Endothelial cell of umbilical vein (primary cell): Measurements from ENCODE around the gene CD82. TPM values are rescaled to one million over a fixed set of nuclear protein-coding genes. Genes with fewer than 3 reads are reported as not detected.

Source experiments
- Bru-seq: library from RNA; stranded (reverse); fragments of 400-500 nt; gene quantifications from one replicate; lab custom pipeline; 2021; lab: Mats Ljungman, UMichigan
- BruChase-seq, 2 experiments: library from RNA; stranded (reverse); fragments of 400-500 nt; gene quantifications; one replicate each; lab custom pipeline; 2021; lab: Mats Ljungman, UMichigan
- BruUV-seq: library from RNA; stranded (reverse); fragments of 400-500 nt; replicated peaks from 2 replicates; lab custom pipeline; 2021; lab: Mats Ljungman, UMichigan
- CTCF ChIA-PET: fragments of 300-600, 350-600 bp; sonication (Branson Sonifier 250); formaldehyde crosslinking; loops from one replicate; lab custom pipeline; 2021; ENCODE audit warnings: antibody characterized with exemption, inconsistent platforms; lab: Charles Lee
- POLR2A ChIA-PET: fragments of 300-600, 350-600 bp; sonication (Branson Sonifier 250); formaldehyde crosslinking; loops from one replicate; lab custom pipeline; 2021; ENCODE audit warnings: antibody characterized with exemption, inconsistent platforms; lab: Charles Lee
- DNase-seq: peaks from one replicate; pipeline ENCODE4 v3.0.0-alpha.2; 2011; ENCODE audit warnings: low read depth, low spot score
- FAIRE-seq: peaks from 2 replicates; lab custom pipeline; 2011; peaks lifted over from hg19 to GRCh38; lab: Jason Lieb, UNC
- H2AFZ ChIP-seq: 2 replicates; pipeline ENCODE4 v1.6.0; 2012; ENCODE audit warnings: low read depth, low read length, control low read depth, inconsistent platforms
- H3K27ac ChIP-seq: 2 replicates; pipeline ENCODE4 v1.5.1; 2011; ENCODE audit warnings: low read depth, mild to moderate bottlenecking, control low read depth, low read length, moderate library complexity; ENCODE audit not compliant: insufficient read depth
- H3K27me3 ChIP-seq, 2 experiments: 2 replicates each; pipeline versions ENCODE4 v1.6.0 to v1.6.1; 2011; ENCODE audit warnings: low read length in 2 of 2, mixed read lengths in 1 of 2; ENCODE audit not compliant: control insufficient read depth in 2 of 2, insufficient read depth in 2 of 2
- H3K36me3 ChIP-seq, 2 experiments: 2 replicates in 1 of 2; 3 replicates in 1 of 2; pipeline ENCODE4 v1.5.1; 2011; ENCODE audit warnings: low read length in 2 of 2, mild to moderate bottlenecking in 1 of 2, moderate library complexity in 1 of 2; ENCODE audit not compliant: control insufficient read depth in 2 of 2, insufficient read depth in 2 of 2; ENCODE audit errors: extremely low read depth in 1 of 2
- H3K4me1 ChIP-seq: 3 replicates; pipeline ENCODE4 v1.5.1; 2011; ENCODE audit warnings: mild to moderate bottlenecking, low read length; ENCODE audit not compliant: control insufficient read depth, insufficient read depth; ENCODE audit errors: extremely low read depth
- H3K4me2 ChIP-seq: 2 replicates; pipeline ENCODE4 v1.6.1; 2011; ENCODE audit warnings: low read length, control low read depth, mixed read lengths; ENCODE audit not compliant: insufficient read depth
- H3K4me3 ChIP-seq, 3 experiments: fragments of 200-600 bp in 1 of 3; sonication (generic), shearing (Covaris generic) in 1 of 3; replicated peaks in 1 of 3; 2 replicates each; pipeline ENCODE4 v1.5.1; 2011 to 2016; ENCODE audit warnings: control low read depth in 3 of 3, low read length in 3 of 3, mild to moderate bottlenecking in 2 of 3, inconsistent platforms in 1 of 3, low read depth in 1 of 3, moderate library complexity in 1 of 3; ENCODE audit not compliant: insufficient read depth in 1 of 3
- H3K79me2 ChIP-seq: 2 replicates; pipeline ENCODE4 v1.6.0; 2012; ENCODE audit warnings: low read length, inconsistent platforms; ENCODE audit not compliant: control insufficient read depth, insufficient read depth
- H3K9ac ChIP-seq: replicated peaks from 2 replicates; pipeline ENCODE3; 2011; ENCODE audit warnings: low read length, control low read depth; ENCODE audit not compliant: insufficient read depth; ENCODE audit errors: extremely low read depth
- H3K9me1 ChIP-seq: replicated peaks from 3 replicates; pipeline ENCODE4 v1.6.0; 2011; ENCODE audit warnings: mild to moderate bottlenecking, low read length; ENCODE audit not compliant: control insufficient read depth, insufficient read depth; ENCODE audit errors: extremely low read depth
- H3K9me3 ChIP-seq: replicated peaks from 2 replicates; pipeline ENCODE4 v1.5.1; 2012; ENCODE audit warnings: low read length, inconsistent platforms; ENCODE audit not compliant: control insufficient read depth, insufficient read depth
- H4K20me1 ChIP-seq: replicated peaks from 2 replicates; pipeline ENCODE3; 2011; ENCODE audit warnings: mild to moderate bottlenecking, low read length; ENCODE audit not compliant: control insufficient read depth, insufficient read depth; ENCODE audit errors: extremely low read depth
- CTCF ChIP-seq, 2 donors: IDR thresholded peaks; 1 replicate in 1 of 2; 2 replicates in 1 of 2; pipeline ENCODE4 v1.5.1; 2011; ENCODE audit warnings: low read length in 2 of 2, mild to moderate bottlenecking in 2 of 2, moderate library complexity in 2 of 2, control low read depth in 1 of 2, inconsistent platforms in 1 of 2, low read depth in 1 of 2; ENCODE audit not compliant: insufficient read depth in 1 of 2; ENCODE audit errors: extremely low read depth in 1 of 2
- POLR2AphosphoS5 ChIP-seq: IDR thresholded peaks from 2 replicates; pipeline ENCODE4 v1.6.1; 2012; ENCODE audit warnings: low read depth, mild to moderate bottlenecking, control low read depth, low read length, moderate library complexity; ENCODE audit not compliant: insufficient read depth
- dilution Hi-C: fragments of 300-500 bp; cut with MboI; formaldehyde crosslinking; loops from one replicate; pipeline ENCODE4 v1.15.0; 2019; ENCODE audit warnings: low sequenced_read_pairs; ENCODE audit not compliant: extremely low pct_ligation_motif_present
- intact Hi-C: fragments of 100-400 bp; cut with micrococcal nuclease; formaldehyde crosslinking; loops from one replicate; pipeline ENCODE4 v1.10.0; 2022
- long read RNA-seq: library from polyadenylated mRNA; stranded (forward); transcript quantifications from one replicate; pipeline ENCODE4 v2.0.0, GENCODE V29; 2021
- polyA minus RNA-seq, 3 experiments: library from RNA; depleted of rRNA, polyadenylated mRNA; stranded (reverse); fragments of >200 nt; gene quantifications; 1 replicate in 1 of 3; 2 replicates in 2 of 3; pipeline ENCODE4 v1.2.3, GENCODE V29; 2011
- polyA plus RNA-seq, 4 experiments: library from polyadenylated mRNA; depleted of rRNA in 3 of 4; stranded (reverse) in 3 of 4; unstranded in 1 of 4; fragments of >200 nt; gene quantifications; 2 replicates each; pipeline versions ENCODE4 v1.2.1 to v1.2.3, GENCODE V29; 2011 to 2012; ENCODE audit warnings: missing spikeins in 1 of 4
- total RNA-seq: library from RNA; stranded (reverse); gene quantifications from 2 replicates; pipeline ENCODE4 v1.2.3, GENCODE V29; 2021

The CD82 gene
- total RNA-seq (24.9 and 25.2 TPM in 2 replicates), polyA plus RNA-seq (14.9 and 17.9 TPM in 2 replicates), polyA minus RNA-seq (19.7 and 20.5 TPM in 2 replicates), Bru-seq, nascent RNA (percentile 39 among the genes with signal in this experiment), BruChase-seq, experiment 1, labeled RNA remaining after a 6-hour chase (percentile 46 among the genes with signal in this experiment), BruChase-seq, experiment 2, labeled RNA remaining after a 2-hour chase (percentile 41 among the genes with signal in this experiment)
- 21.1 and 23.3 TPM in 2 replicates for polyA plus RNA-seq (2011; cell fraction: cytosol; rRNA removed)
- 6.7 and 8.7 TPM in 2 replicates for polyA plus RNA-seq (2011; cell fraction: nucleus; rRNA removed)
- 18.3 and 18.6 TPM in 2 replicates for polyA plus RNA-seq (2012)
- 9.4 TPM for polyA minus RNA-seq (2011; cell fraction: cytosol; rRNA and poly(A)+ RNA removed)
- polyA minus RNA-seq (2011; cell fraction: nucleus; rRNA and poly(A)+ RNA removed): 3.1 and 4.8 TPM in 2 replicates
- long read RNA-seq, transcript CD82-201 (10 exons, 2,289 nt): major isoform, 23 of 28 reads
- long read RNA-seq, partial matches to known transcripts: 3 of 28 reads
- long read RNA-seq, other reads (novel, unspliced or antisense): 2 of 28 reads

GRCh38 chr11:44565211-44565952 lies at the start of gene CD82:
CD82 (plus strand) TSS chr11:44565663; CDS start chr11:44594663, 29,000 bp downstream.
- intact Hi-C loops (loop anchor here (1.0 to 5.0 kb wide), 3 partner anchors 51 to 1253 kb away; partner anchors contain the start of gene API5), dilution Hi-C loops (no loop called here)
- peaks cover 40% of the 10 kb centered on the region for H3K4me1 ChIP-seq
- peak within 1 kb of the TSS; percentile 25 to 42 (median 41) for H3K4me3 ChIP-seq
- DNase-seq (peak; percentile 99), FAIRE-seq (peak; percentile 98)
- H2AFZ ChIP-seq: peak within 1 kb of the TSS; percentile 93
- H3K79me2 ChIP-seq: no peaks in the 10 kb centered on the region
- H3K9ac ChIP-seq: peak within 1 kb of the TSS; percentile 85
- peak within 1 kb of the TSS; percentile 94 for H3K27ac ChIP-seq
- CTCF ChIA-PET: interaction anchor here (0.7 to 15.9 kb wide), 9 partner anchors 10 to 540 kb away, joined by 3 to 860 read pairs (median 5); partner anchors contain the start of gene EXT2
- peak; percentile 5 to 30 for TF ChIP-seq CTCF (IDR thresholded peaks at IDR 0.05; ENCODE audit: extremely low read depth in 1 of 2, insufficient read depth in 1 of 2, low read depth in 1 of 2, low read length in 2 of 2)
- no peak for TF ChIP-seq POLR2AphosphoS5
- TSS peak; percentile 18 for BruUV-seq
- POLR2A ChIA-PET: interaction anchor here (0.5 to 1.4 kb wide), 3 partner anchors 10 to 44 kb away, joined by 3 read pairs; no protein-coding TSS in a partner anchor
- no peaks in the 10 kb centered on the region for H3K36me3 ChIP-seq
- no peaks in the 10 kb centered on the region for H3K9me1 ChIP-seq
- no peaks in the 10 kb centered on the region for H4K20me1 ChIP-seq
- no peaks in the 10 kb centered on the region for H3K9me3 ChIP-seq
- peak within 1 kb of the TSS; percentile 73 for H3K4me2 ChIP-seq
- no peaks in the 10 kb centered on the region for H3K27me3 ChIP-seq
